Measurements from ENCODE around the gene GRK3. TPM values are rescaled to one million over a fixed set of nuclear protein-coding genes. Genes with fewer than 3 reads are reported as not detected.
"Not testable (repeated sequence)": the region's sequence is repeated elsewhere in the genome, so short reads cannot be mapped to it uniquely, and the experiment has no call there.

The GRK3 gene
- total RNA-seq, 1 donor from 2014 or later: 19.4 TPM

DNA sequence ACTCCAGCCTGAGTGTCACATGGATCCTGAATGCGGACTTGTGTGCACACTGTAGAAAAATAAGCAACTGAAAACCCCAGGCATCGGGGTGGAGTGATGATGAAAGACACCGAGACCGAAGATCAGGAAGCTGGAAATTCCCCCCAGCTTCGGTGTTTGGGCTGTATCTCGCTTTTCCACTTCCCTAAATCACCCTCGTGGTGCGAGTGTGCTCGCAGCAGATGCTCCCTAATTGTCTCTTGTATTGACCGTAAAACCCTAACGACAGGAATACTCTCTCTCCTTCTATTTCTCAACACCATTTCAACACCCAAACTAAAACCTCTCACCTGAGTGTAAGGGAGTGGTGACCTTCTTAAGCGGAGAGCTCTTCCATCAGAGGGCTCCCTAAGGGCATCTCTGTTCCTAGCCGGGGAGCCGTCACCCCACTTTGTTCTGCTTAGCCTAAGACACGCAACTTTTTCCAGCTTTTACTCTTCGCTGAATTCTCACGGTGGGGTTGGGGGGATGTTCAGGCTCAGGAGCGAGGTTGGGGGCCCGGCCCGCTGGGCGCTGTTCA is 635 bp upstream of the GRK3 start:
- H3K27ac Mint-ChIP-seq (ENCODE audit: unreplicated experiment): no peak overlapping the region

GRCh38 chr22:25564979-25565677 is 653 bp downstream of the GRK3 start:
- Mint-ChIP-seq H3K4me1 (peaks cover 36% of the 10 kb centered on the region), H3K27me3 (ENCODE audit: low read depth) (peaks cover 25% of the 10 kb centered on the region), H3K27ac (ENCODE audit: unreplicated experiment) (no peak overlapping the region)

More for the DNA sequence above, 635 bp upstream of the GRK3 start:
- H3K9me3 Mint-ChIP-seq: no peaks in the 10 kb centered on the region
- H3K36me3 Mint-ChIP-seq (ENCODE audit: low read depth): no peaks in the 10 kb centered on the region
- no peak for TF ChIP-seq CTCF (conservative IDR thresholded peaks at IDR 0.05)
- H3K27me3 Mint-ChIP-seq (ENCODE audit: low read depth): peaks cover 25% of the 10 kb centered on the region
- DNase-seq (ENCODE audit: low read depth, low spot score): no peak
- peak overlapping the region; percentile 86 for H3K4me3 Mint-ChIP-seq
- H3K4me1 Mint-ChIP-seq: peaks cover 36% of the 10 kb centered on the region

GRCh38 chr22:25566186-25566897 is 1.9 kb downstream of the GRK3 start:
- Mint-ChIP-seq H3K4me3 (peak overlapping the region; percentile 94), H3K4me1 (peaks cover 36% of the 10 kb centered on the region), H3K27me3 (ENCODE audit: low read depth) (peaks cover 25% of the 10 kb centered on the region), H3K9me3 (no peaks in the 10 kb centered on the region), H3K27ac (ENCODE audit: unreplicated experiment) (no peak overlapping the region), H3K36me3 (ENCODE audit: low read depth) (no peaks in the 10 kb centered on the region)
- no peak for DNase-seq (ENCODE audit: low read depth, low spot score)
- TF ChIP-seq CTCF (conservative IDR thresholded peaks at IDR 0.05): no peak

More at GRCh38 chr22:25564979-25565677, 653 bp downstream of the GRK3 start:
- TF ChIP-seq CTCF (conservative IDR thresholded peaks at IDR 0.05): no peak
- Mint-ChIP-seq H3K4me3 (peak overlapping the region; percentile 94), H3K36me3 (ENCODE audit: low read depth) (no peaks in the 10 kb centered on the region), H3K9me3 (no peaks in the 10 kb centered on the region)
- DNase-seq (ENCODE audit: low read depth, low spot score): peak; percentile 40

DNA sequence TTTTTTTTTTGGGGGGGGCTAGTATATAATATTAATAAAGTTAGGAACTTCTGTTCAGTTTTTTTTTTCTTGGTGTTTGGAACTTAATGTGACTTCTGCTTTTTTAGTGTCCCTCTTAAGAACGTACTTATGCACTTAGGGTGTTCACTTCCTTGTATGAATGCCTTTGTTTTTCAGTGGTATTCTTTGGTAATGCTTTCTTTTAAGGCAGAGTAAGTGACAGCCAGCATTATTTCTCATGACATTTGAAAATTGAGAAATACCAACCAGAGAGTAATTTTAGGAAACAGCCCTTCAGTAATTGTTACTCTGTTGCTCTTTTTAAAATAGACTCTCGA is 2.4 kb downstream of the GRK3 start:
- Mint-ChIP-seq H3K27me3 (ENCODE audit: low read depth) (peaks cover 25% of the 10 kb centered on the region), H3K36me3 (ENCODE audit: low read depth) (no peaks in the 10 kb centered on the region), H3K27ac (ENCODE audit: unreplicated experiment) (no peak overlapping the region), H3K4me1 (peaks cover 32% of the 10 kb centered on the region), H3K9me3 (no peaks in the 10 kb centered on the region), H3K4me3 (no peak overlapping the region)
- no peak for TF ChIP-seq CTCF (conservative IDR thresholded peaks at IDR 0.05)
- no peak for DNase-seq (ENCODE audit: low read depth, low spot score)

DNA sequence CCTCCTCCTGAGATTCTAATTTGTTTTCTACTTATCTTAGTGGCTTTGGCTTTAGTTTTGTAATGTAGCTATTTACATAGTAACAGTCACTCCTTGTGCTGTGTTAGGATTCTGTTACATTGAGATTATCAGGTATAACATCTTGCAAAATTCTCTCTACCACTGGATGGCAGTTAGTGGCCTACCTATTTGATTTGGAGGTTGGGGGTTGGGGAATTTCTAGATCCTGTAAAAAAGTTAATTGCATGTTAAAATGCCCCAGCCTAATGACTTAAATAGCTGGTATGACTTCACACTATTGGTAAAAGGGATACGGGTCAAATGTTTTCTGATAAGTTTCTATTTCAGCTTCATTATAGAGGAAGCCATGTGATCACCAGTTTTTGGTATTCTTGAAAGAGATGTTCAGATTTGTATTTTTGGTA is 2.8 kb downstream of the GRK3 start:
- Mint-ChIP-seq H3K4me1 (peaks cover 32% of the 10 kb centered on the region), H3K27me3 (ENCODE audit: low read depth) (peaks cover 23% of the 10 kb centered on the region), H3K4me3 (peak overlapping the region; percentile 47), H3K9me3 (no peaks in the 10 kb centered on the region), H3K27ac (ENCODE audit: unreplicated experiment) (no peak overlapping the region), H3K36me3 (ENCODE audit: low read depth) (no peaks in the 10 kb centered on the region)
- no peak for DNase-seq (ENCODE audit: low read depth, low spot score)
- TF ChIP-seq CTCF (conservative IDR thresholded peaks at IDR 0.05): no peak

DNA sequence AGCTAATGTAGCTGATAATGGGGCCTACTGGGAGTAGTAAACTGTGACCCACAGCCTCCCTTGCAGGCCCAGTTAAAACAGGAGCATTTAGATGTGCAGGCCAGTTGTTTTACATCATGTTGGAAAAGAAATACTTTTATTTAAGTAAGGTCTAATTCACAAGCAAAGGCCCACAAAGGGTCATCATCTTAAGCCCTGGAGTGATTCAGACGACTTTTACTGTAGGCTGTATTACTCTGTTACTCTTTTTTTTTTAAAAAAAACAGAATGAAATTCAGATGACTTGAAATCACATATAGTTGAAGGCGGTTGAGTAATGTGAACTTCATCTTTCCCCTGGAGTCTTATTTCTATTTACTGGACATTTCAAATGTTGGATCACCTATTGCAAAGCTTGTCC is 3.6 kb downstream of the GRK3 start:
- H3K9me3 Mint-ChIP-seq; DNase-seq (ENCODE audit: low read depth, low spot score); H3K36me3 Mint-ChIP-seq (ENCODE audit: low read depth); H3K27ac Mint-ChIP-seq (ENCODE audit: unreplicated experiment): not testable (repeated sequence)
- H3K4me1 Mint-ChIP-seq: peaks cover 31% of the 10 kb centered on the region
- H3K4me3 Mint-ChIP-seq: peak overlapping the region; percentile 11
- peaks cover 22% of the 10 kb centered on the region for H3K27me3 Mint-ChIP-seq (ENCODE audit: low read depth)

Data from neural crest cell (in vitro differentiated cells).